ENCODE measurements around the gene UGT1A4. TPM values are rescaled to one million over a fixed set of nuclear protein-coding genes. Genes with fewer than 3 reads are reported as not detected.

Gene UGT1A4
- polyA plus RNA-seq, 1 experiment = not detected

DNA sequence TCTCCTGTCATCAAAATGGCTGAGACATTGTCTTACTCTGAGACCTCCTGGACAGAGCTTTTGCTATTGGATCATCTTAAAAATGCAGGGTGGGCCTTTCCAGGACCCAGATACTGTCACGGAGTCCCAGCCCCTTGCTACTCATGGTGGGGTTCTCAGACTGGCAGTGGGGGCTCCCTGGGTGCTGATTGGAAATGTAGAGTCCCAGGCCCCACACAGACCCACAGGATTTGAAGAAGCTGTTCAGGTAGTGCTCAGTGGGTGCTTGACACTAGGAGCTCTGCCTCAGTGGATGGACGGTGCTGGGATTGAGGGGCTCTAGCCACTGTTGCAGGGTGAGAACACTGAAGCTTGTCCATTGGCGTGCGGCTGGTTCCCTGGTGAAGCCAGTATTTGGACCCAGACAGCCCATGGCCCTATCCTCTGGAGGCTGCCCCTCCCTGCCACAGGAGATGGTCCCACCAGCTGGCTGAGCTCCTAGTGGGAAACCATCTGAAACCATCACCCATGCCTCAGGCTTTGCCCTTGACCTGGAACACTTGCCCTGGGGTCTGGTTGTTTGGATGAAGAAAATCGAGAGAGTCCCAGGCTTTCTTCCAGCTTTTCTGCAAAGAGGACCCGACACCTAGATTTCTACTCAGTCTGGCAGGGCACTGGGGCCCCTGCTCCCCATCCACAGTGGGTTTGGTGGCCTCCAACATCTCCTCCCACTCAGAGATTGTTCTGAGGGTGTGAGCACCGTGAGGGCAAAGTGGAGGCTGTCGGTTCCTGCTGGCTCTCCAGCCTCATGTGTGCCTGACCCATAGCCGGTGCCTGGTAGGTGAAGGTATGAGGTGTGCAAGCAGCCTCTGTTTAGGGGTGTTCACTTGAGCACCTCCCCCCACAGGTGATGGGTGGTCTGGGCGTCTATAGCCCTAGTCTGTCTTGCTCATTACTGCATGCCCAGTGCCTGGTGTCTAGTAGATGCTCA is 89.7 kb downstream of the UGT1A4 start:
- no peaks in the 10 kb centered on the region for H3K36me3 ChIP-seq (ENCODE audit: control insufficient read depth, insufficient read depth, low read length)
- POLR2A ChIA-PET = no interaction called here
- no peak for DNase-seq (ENCODE audit: low read depth)

DNA sequence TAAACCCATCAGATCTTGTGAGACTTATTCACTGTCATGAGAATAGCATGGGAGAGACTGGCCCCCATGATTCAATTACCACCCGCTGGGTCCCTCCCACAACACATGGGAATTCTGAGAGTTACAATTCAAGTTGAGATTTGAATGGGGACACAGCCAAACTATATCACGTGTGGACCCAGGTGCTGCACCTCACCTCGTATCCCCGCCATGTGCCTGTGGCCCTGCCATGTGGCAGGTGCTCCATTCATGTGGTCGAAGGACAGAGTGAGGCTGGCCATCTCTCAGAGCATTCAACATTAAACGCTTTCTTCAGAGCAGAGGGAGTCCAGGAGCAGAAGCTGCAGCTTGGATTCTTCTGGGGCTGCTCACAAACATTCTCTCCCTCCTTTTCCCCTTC is 91.8 kb downstream of the UGT1A4 start:
- TF ChIP-seq, protein P1, sequence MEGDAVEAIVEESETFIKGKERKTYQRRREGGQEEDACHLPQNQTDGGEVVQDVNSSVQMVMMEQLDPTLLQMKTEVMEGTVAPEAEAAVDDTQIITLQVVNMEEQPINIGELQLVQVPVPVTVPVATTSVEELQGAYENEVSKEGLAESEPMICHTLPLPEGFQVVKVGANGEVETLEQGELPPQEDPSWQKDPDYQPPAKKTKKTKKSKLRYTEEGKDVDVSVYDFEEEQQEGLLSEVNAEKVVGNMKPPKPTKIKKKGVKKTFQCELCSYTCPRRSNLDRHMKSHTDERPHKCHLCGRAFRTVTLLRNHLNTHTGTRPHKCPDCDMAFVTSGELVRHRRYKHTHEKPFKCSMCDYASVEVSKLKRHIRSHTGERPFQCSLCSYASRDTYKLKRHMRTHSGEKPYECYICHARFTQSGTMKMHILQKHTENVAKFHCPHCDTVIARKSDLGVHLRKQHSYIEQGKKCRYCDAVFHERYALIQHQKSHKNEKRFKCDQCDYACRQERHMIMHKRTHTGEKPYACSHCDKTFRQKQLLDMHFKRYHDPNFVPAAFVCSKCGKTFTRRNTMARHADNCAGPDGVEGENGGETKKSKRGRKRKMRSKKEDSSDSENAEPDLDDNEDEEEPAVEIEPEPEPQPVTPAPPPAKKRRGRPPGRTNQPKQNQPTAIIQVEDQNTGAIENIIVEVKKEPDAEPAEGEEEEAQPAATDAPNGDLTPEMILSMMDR (IDR thresholded peaks at IDR 0.05; ENCODE audit: insufficient read depth, low read depth, low read length) = no peak
- CTCF ChIA-PET = no interaction called here
- Histone ChIP-seq H3K27me3 (ENCODE audit: control insufficient read depth, insufficient read depth, low read length) (peaks cover 4% of the 10 kb centered on the region; the same call in 1 of the 2 replicates), H3K4me3 (ENCODE audit: low read depth, low read length) (no peak overlapping the region), H3K36me3 (ENCODE audit: control insufficient read depth, insufficient read depth, low read length) (no peaks in the 10 kb centered on the region)
- DNase-seq (ENCODE audit: low read depth) = no peak
- POLR2A ChIA-PET = no interaction called here

More for the DNA sequence above, 89.7 kb downstream of the UGT1A4 start:
- TF ChIP-seq, protein P1 (IDR thresholded peaks at IDR 0.05; ENCODE audit: insufficient read depth, low read depth, low read length) = no peak
- Histone ChIP-seq H3K4me3 (ENCODE audit: low read depth, low read length) (no peak overlapping the region), H3K27me3 (ENCODE audit: control insufficient read depth, insufficient read depth, low read length) (peaks cover 4% of the 10 kb centered on the region; the same call in 1 of the 2 replicates)
- CTCF ChIA-PET = interaction anchor here (1.3 kb wide), 1 partner anchor 31 kb away, joined by 3 read pairs; no protein-coding TSS in a partner anchor

DNA sequence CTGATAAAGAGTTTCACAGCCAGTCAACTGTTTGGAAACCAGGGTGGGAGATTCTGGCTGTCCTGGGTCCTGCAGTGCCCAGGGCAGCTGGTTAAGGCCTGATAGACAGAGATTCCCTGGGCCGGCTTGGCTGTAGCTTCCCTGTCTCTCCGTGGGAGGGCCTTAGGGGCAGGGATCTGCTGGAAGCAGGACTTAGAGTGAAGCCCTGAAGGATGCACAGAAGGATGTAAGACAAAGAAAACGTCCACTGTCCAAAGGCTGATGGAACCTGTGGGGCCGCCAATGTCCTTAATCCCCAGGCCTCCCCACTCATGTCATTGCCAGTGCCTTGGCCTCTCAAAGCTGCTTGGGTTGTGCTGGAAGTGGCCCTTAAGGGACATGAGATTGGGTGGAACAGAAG is 92.6 kb downstream of the UGT1A4 start:
- H3K36me3 ChIP-seq (ENCODE audit: control insufficient read depth, insufficient read depth, low read length) = no peaks in the 10 kb centered on the region
- H3K4me3 ChIP-seq (ENCODE audit: low read depth, low read length) = no peak overlapping the region
- CTCF ChIA-PET = no interaction called here
- H3K27me3 ChIP-seq (ENCODE audit: control insufficient read depth, insufficient read depth, low read length) = peaks cover 4% of the 10 kb centered on the region; the same call in 1 of the 2 replicates
- POLR2A ChIA-PET = no interaction called here
- TF ChIP-seq, protein P1 (IDR thresholded peaks at IDR 0.05; ENCODE audit: insufficient read depth, low read depth, low read length) = no peak
- no peak for DNase-seq (ENCODE audit: low read depth)

DNA sequence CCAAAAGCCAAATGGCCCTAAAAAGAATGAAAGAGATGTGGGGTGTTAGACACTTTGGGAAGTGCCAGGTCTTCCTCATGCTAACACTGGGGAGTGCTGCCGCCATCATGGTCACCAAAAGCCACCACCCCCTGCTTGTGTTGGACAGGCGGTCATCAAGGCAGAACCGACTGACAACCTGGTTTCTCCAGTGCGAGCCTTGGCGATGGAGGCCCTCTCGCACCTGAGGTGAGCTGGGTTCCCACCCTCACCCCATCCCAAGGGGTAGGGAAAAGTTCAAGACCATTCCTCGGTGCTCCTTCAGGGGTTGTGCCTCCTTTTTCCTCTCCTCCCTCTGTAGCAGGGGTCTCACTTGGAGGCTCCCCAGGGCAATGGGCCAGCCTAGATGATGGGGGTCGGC is 93.2 kb downstream of the UGT1A4 start:
- no peak overlapping the region for H3K4me3 ChIP-seq (ENCODE audit: low read depth, low read length)
- peaks cover 4% of the 10 kb centered on the region; the same call in 1 of the 2 replicates for H3K27me3 ChIP-seq (ENCODE audit: control insufficient read depth, insufficient read depth, low read length)
- DNase-seq (ENCODE audit: low read depth) = no peak
- no peaks in the 10 kb centered on the region for H3K36me3 ChIP-seq (ENCODE audit: control insufficient read depth, insufficient read depth, low read length)
- POLR2A ChIA-PET = no interaction called here
- CTCF ChIA-PET = no interaction called here
- TF ChIP-seq, protein P1 (IDR thresholded peaks at IDR 0.05; ENCODE audit: insufficient read depth, low read depth, low read length) = no peak

DNA sequence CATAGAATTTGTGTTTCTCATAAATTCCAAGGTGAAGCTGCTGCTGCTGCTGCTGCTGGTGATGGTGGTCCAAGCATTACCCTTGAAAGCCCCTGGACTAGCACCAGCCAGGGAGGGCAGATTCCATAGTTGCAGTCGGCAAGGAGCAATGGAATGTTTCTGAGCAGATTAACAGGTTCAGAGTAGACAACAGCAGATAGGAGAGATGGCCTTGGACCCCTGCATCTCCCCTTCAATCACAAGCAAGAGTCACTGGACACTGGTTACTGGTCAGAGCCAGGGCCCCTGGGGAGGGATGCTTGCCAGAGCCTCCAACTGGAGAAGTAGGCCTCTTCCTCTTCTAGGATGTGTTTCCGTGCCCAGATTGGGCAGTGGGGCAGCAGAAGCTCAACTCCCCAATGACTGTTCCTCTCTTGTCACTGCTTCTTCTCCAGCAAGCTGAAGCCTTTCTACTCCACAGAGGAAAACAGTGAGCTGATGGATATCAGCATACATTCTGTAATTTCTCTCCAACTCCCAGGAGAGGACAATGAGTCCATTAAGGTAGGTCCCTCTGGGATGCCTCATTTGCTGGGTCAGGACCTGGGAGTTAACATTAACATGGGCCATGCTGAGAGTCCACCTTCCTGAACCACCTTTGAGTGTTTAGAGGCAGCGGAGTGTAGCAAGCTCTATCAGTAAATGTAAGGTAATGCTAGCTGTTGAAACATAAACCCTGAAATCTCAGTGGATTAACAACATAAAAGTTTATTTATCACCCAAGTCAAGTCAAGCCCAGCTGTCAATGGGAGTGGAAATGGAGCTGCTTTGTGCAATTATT is 94.9 kb downstream of the UGT1A4 start:
- POLR2A ChIA-PET = no interaction called here
- Histone ChIP-seq H3K4me3 (ENCODE audit: low read depth, low read length) (no peak overlapping the region), H3K27me3 (ENCODE audit: control insufficient read depth, insufficient read depth, low read length) (peaks cover 3% of the 10 kb centered on the region; the same call in 1 of the 2 replicates), H3K36me3 (ENCODE audit: control insufficient read depth, insufficient read depth, low read length) (no peaks in the 10 kb centered on the region)
- no peak for DNase-seq (ENCODE audit: low read depth)
- CTCF ChIA-PET = no interaction called here
- TF ChIP-seq, protein P1 (IDR thresholded peaks at IDR 0.05; ENCODE audit: insufficient read depth, low read depth, low read length) = no peak
